WTC11 (cell line): ENCODE measurements around the gene EME2. TPM values are rescaled to one million over a fixed set of nuclear protein-coding genes. Genes with fewer than 3 reads are reported as not detected.

Experiments
- ATAC-seq: fragments of 200-7000 bp; cut with Tn5 transposase; 2 replicates; pipeline ENCODE4 v1.10.0; 2021; ENCODE audit warnings: mild to moderate bottlenecking, moderate library complexity
- CTCF ChIA-PET: fragments of 300-600 bp; sonication (Branson Sonifier 250); formaldehyde crosslinking; loops from one replicate; lab custom pipeline; 2021; ENCODE audit warnings: antibody characterized with exemption; lab: Charles Lee
- POLR2A ChIA-PET: fragments of 350-600 bp; sonication (Branson Sonifier 250); formaldehyde crosslinking; loops from one replicate; lab custom pipeline; 2021; ENCODE audit warnings: antibody characterized with exemption; lab: Charles Lee
- DNase-seq: peaks from one replicate; pipeline ENCODE4 v3.0.0; 2021; ENCODE audit warnings: low spot score
- H3K27ac Mint-ChIP-seq: 2 replicates; pipeline ENCODE4 v1.8.0; 2021; ENCODE audit warnings: mixed read lengths
- H3K27me3 Mint-ChIP-seq: 2 replicates; pipeline ENCODE4 v1.8.0; 2021; ENCODE audit warnings: low read depth, mild to moderate bottlenecking, moderate library complexity, mixed read lengths
- H3K36me3 Mint-ChIP-seq: 2 replicates; pipeline ENCODE4 v1.8.0; 2021; ENCODE audit warnings: mixed read lengths
- H3K4me1 Mint-ChIP-seq: 2 replicates; pipeline ENCODE4 v1.8.0; 2022; ENCODE audit warnings: mixed read lengths
- H3K4me3 Mint-ChIP-seq: 2 replicates; pipeline ENCODE4 v1.8.0; 2021; ENCODE audit warnings: mild to moderate bottlenecking, moderate library complexity, mixed read lengths
- H3K9me3 Mint-ChIP-seq: 2 replicates; pipeline ENCODE4 v1.8.0; 2021; ENCODE audit warnings: mixed read lengths
- AR ChIP-seq: fragments of 250-450 bp; sonication (Bioruptor Pico); IDR thresholded peaks from 2 replicates; pipeline ENCODE4 v1.9.0; 2021; ENCODE audit warnings: mild to moderate bottlenecking
- ATF6 ChIP-seq: sonication (generic); formaldehyde crosslinking; IDR thresholded peaks from 2 replicates; pipeline ENCODE4 v1.8.1; 2023; ENCODE audit warnings: mild to moderate bottlenecking, missing genetic modification reagents
- E2F5 ChIP-seq: sonication (generic); formaldehyde crosslinking; IDR thresholded peaks from 2 replicates; pipeline ENCODE4 v1.8.1; 2022; ENCODE audit warnings: mild to moderate bottlenecking, moderate library complexity, missing genetic modification reagents
- FOXP1 ChIP-seq: sonication (generic); formaldehyde crosslinking; IDR thresholded peaks from 2 replicates; pipeline ENCODE4 v1.8.0; 2022; ENCODE audit warnings: missing genetic modification reagents, mild to moderate bottlenecking, moderate library complexity, borderline replicate concordance
- GRHL2 ChIP-seq: fragments of 250-450 bp; sonication (Bioruptor Pico); IDR thresholded peaks from 2 replicates; pipeline ENCODE4 v1.8.0; 2022; ENCODE audit warnings: mild to moderate bottlenecking, moderate library complexity; ENCODE audit not compliant: insufficient replicate concordance, severe bottlenecking
- HMGA2 ChIP-seq: fragments of 250-450 bp; sonication (Bioruptor Pico); IDR thresholded peaks from 2 replicates; pipeline ENCODE4 v1.4.0; 2021; ENCODE audit warnings: mild to moderate bottlenecking, moderate library complexity
- HMGXB4 ChIP-seq: sonication (generic); formaldehyde crosslinking; IDR thresholded peaks from 2 replicates; pipeline ENCODE4 v1.8.1; 2023; ENCODE audit warnings: mild to moderate bottlenecking, moderate library complexity, missing genetic modification reagents
- MAX ChIP-seq: sonication (generic); formaldehyde crosslinking; IDR thresholded peaks from 2 replicates; pipeline ENCODE4 v1.8.0; 2022; ENCODE audit warnings: mild to moderate bottlenecking, missing genetic modification reagents
- MYBL2 ChIP-seq: sonication (generic); formaldehyde crosslinking; IDR thresholded peaks from 2 replicates; pipeline ENCODE4 v1.8.1; 2023; ENCODE audit warnings: mild to moderate bottlenecking, moderate library complexity, missing genetic modification reagents
- SOX15 ChIP-seq: fragments of 250-450 bp; sonication (Bioruptor Pico); IDR thresholded peaks from 2 replicates; pipeline ENCODE4 v1.9.0; 2021; ENCODE audit warnings: mild to moderate bottlenecking
- STAT6 ChIP-seq: sonication (generic); formaldehyde crosslinking; conservative IDR thresholded peaks from 2 replicates; pipeline ENCODE4 v1.8.1; 2023; ENCODE audit warnings: mild to moderate bottlenecking, low read depth, missing genetic modification reagents, moderate library complexity
- TP53 ChIP-seq: sonication (generic); formaldehyde crosslinking; IDR thresholded peaks from 2 replicates; pipeline ENCODE4 v1.8.1; 2023; ENCODE audit warnings: mild to moderate bottlenecking, missing genetic modification reagents
- ZNF219 ChIP-seq: sonication (generic); formaldehyde crosslinking; IDR thresholded peaks from 2 replicates; pipeline ENCODE4 v1.8.0; 2023; ENCODE audit warnings: missing genetic modification reagents, mild to moderate bottlenecking, borderline replicate concordance
- ZNF317 ChIP-seq: sonication (generic); formaldehyde crosslinking; IDR thresholded peaks from 2 replicates; pipeline ENCODE4 v1.8.1; 2023; ENCODE audit warnings: low read depth, mild to moderate bottlenecking, moderate library complexity, missing genetic modification reagents, borderline replicate concordance
- total RNA-seq: library from RNA; stranded (reverse); gene quantifications from 3 replicates; pipeline ENCODE4 v1.2.3, GENCODE V29; 2021

EME2 gene
- total RNA-seq, 1 experiment from 2014 or later, result 23.2 TPM

- TF ChIP-seq E2F5, result no peak
Measured at GRCh38 chr16:1787056-1787321, 14.4 kb downstream of the EME2 start (continued).

GRCh38 chr16:1787322-1788094 lies 14.9 kb downstream of the EME2 start:
- no peak for DNase-seq
- POLR2A ChIA-PET, result no interaction called here
- Mint-ChIP-seq H3K27ac (no peak overlapping the region), H3K4me3 (no peak overlapping the region), H3K4me1 (no peaks in the 10 kb centered on the region), H3K27me3 (no peaks in the 10 kb centered on the region), H3K36me3 (peaks cover 5% of the 10 kb centered on the region), H3K9me3 (no peaks in the 10 kb centered on the region)
- TF ChIP-seq HMGA2 (CRISPR knock-in tag) (no peak), ZNF317 (CRISPR knock-in tag) (no peak), AR (CRISPR knock-in tag) (no peak)
- no peak for ATAC-seq
- CTCF ChIA-PET, result interaction anchor here (1.5 kb wide), 1 partner anchor 145 kb away, joined by 3 read pairs; no protein-coding TSS in a partner anchor

- ChIA-PET POLR2A (no interaction called here), CTCF (interaction anchor here (1.5 kb wide), 1 partner anchor 144 kb away, joined by 3 read pairs; no protein-coding TSS in a partner anchor)
- no peaks in the 10 kb centered on the region for H3K9me3 Mint-ChIP-seq
- DNase-seq, result no peak
- no peak overlapping the region for H3K4me3 Mint-ChIP-seq
- no peak for ATAC-seq
- H3K27me3 Mint-ChIP-seq, result no peaks in the 10 kb centered on the region
- no peak overlapping the region for H3K27ac Mint-ChIP-seq
- H3K4me1 Mint-ChIP-seq, result no peaks in the 10 kb centered on the region
- H3K36me3 Mint-ChIP-seq, result peaks cover 5% of the 10 kb centered on the region
- TF ChIP-seq ZNF219 (CRISPR knock-in tag) (no peak), TP53 (CRISPR knock-in tag) (no peak), MAX (CRISPR knock-in tag) (no peak), STAT6 (CRISPR knock-in tag) (no peak), GRHL2 (CRISPR knock-in tag) (no peak), SOX15 (CRISPR knock-in tag) (no peak), HMGXB4 (CRISPR knock-in tag) (no peak), ATF6 (CRISPR knock-in tag) (no peak), E2F5 (no peak), MYBL2 (CRISPR knock-in tag) (no peak), HMGA2 (CRISPR knock-in tag) (no peak), FOXP1 (CRISPR knock-in tag) (no peak)
Measured at GRCh38 chr16:1788095-1788707, 15.6 kb downstream of the EME2 start.
